Superior temporal gyrus (tissue), 1 donor: ENCODE results near the gene HENMT1.
"Not testable (repeated sequence)": the region's sequence is repeated elsewhere in the genome, so short reads cannot be mapped to it uniquely, and the experiment has no call there.

Experiments
- DNase-seq: peaks from one replicate; pipeline ENCODE4 v3.0.0-alpha.2; 2016; ENCODE audit errors: extremely low spot score

The HENMT1 gene

DNA sequence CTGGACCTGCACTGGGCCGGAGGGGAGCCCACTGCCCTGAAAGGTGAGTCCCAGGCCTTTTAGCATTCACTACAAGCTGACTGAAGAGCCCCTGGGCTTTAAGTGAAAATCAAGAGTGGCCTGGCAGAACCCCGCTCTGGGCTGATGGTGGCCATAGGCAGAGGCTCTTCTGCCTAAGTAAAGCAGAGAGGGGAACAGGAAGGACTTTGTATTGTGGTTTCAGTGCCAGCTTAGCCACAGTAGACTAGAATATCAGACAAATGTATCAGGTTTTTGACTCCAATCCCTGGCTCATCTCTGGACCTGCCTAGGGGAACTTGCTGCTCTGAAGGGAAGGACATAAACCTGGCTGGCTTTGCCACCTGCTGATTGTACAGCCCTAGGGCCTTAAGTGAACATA lies 10.2 kb upstream of the HENMT1 start:
- DNase-seq, result no peak

DNA sequence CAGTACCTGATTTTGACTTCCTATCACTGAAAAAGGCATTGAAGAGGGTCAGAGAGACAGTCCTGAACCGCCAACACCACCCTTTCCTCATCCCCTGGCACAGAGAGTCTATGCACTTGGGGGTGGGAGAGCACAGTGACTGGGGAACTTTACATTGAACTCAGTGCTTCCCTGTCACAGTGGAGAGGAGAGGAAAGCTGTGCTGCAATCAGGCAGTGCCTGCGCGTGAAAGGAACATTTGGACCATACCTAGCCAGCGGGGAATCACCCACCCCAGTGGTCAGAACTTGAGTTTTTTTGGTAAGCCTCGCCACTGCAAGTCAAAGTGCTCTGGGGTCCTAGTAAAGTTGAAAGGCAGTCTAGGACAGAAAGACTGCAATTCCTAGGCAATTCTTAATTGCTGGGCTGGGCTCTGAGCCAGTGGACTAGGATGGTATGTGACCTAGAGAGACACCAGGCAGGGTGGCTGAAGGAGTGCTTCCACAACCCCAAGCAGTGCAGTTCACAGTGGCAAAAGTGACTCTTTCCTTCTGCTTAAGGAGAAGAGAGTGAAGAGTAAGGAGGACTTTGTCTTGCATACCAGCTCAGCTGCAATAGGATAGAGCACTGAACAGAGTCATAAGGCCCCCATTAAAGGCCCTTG lies 9.4 kb upstream of the HENMT1 start:
- no peak for DNase-seq

DNA sequence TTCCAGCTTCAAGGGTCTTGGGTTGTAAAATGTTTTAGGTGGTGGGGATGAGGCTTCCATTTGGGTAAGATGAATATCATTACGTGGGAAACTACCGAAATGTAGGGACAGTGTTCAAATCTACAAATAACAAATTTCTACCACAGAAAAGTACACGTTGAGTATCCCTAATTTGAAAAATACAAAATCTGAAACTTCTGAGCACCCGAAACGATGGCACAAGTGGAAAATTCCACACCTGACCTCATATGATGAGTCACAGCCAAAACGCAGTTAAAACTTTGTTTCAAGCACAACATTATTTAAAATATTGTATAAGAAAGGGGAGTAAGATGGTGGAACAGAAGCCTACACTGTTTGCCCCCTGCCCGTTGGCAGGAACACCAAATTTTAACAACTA lies 8.8 kb upstream of the HENMT1 start:
- no peak for DNase-seq

DNA sequence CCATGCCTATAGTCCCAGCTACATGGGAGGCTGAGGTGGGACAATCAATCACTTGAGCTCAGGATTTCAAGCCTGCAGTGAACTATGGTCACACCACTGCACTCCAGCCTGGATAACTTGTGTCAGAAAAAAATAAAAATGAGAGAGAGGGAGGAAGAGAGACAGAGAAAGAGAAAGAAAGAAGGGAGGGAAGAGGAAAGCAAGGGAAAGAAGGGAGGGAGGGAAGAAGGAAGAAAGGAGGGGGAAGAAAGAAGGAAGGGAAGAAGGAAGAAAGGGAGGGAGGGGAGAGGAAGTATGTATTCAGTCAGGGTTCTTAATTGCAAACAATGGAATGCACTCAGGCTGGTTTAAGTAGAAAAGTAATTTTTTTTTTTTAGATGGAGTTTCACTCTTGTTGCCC lies 7.9 kb upstream of the HENMT1 start:
- DNase-seq, result no peak

DNA sequence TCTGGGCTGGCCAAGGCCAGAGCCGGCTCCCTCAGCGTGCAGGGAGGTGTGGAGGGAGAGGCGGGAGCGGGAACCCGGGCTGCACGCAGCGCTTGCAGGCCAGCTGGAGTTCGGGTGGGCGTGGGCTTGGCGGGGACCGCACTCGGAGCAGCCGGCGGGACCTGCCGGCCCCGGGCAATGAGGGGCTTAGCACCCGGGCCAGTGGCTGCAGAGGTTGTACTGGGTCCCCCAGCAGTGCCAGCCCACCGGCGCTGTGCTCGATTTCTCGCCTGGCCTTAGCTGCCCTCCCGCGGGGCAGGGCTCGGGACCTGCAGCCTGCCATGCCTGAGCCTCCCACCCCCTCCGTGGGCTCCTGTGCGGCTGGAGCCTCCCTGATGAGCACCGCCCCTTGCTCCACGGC lies 6.5 kb upstream of the HENMT1 start:
- DNase-seq, result not testable (repeated sequence)

DNA sequence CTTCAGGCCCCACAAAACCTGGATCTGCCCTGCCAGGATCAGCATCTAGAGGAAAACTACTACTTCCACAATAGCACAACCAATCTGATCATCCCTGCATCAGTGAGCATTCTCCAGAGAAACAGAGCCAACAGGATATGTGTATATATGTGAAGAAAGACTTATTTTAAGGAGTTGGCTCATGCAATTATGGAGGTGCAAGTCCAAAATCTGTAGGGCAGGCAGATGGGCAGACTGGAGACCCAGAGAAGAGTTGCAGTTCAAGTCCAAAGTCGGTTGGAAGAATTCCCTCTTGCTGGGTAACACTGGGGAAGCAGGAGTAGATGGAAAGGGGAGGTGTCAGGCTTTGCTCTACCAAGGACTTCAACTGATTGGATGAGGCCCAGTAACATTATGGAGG lies 4.9 kb upstream of the HENMT1 start:
- no peak for DNase-seq

DNA sequence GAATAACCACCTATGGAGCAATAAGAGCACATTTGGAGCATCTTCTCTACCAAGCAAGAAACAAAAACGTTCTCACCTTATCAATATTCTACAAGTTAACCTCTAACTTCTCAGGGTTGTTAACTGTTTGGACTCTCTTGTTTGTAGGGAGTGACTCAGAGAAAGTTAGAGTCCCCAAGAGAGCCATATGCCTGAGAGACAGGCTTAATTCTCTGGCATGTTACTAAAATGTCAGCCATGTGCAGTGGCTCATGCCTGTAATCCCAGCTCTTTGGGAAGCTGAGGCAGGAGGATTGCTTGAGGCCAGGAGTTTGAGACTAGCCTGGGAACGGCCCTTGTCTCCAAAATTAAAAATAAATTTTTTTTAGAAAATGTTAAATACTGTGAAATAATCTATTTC lies 4.2 kb upstream of the HENMT1 start:
- no peak for DNase-seq

DNA sequence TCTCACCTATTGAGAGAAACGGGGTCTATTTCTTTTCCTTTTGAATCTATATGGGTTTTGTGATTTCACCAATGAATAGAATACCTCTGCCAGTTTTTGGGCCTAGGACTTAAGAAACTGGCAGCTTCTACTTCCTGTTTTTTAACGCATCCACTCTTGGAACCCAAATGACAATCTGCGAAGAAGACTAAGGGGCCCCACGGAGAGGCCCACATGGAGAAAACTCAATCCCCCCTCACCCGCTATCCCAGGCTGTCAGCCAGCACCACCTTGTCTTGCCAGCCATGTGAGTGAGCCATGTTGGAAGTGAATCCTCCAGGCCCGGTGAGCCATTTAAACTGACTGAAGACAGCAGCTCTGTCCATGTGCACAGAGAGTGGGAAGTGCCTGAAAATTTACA lies 3.6 kb upstream of the HENMT1 start:
- no peak for DNase-seq

DNA sequence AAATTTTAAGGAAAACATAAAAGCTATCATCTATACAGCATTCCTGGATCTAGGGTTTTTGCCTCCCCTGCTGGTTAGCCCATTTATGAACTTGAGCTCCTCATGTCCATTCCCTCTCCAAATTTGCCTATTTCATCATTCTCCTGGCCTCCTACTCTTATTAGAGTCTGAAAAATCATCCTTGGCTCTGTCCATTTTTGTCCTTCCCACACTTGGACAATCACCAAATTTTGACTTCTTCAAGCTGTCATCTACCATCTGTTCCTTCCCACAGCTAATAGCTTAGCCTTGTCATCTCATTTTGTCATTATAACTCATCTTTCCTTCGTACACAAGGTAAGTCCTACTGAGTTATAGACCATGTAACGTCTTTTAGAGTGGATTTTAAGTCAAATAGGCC lies 2.2 kb upstream of the HENMT1 start:
- DNase-seq, result no peak

DNA sequence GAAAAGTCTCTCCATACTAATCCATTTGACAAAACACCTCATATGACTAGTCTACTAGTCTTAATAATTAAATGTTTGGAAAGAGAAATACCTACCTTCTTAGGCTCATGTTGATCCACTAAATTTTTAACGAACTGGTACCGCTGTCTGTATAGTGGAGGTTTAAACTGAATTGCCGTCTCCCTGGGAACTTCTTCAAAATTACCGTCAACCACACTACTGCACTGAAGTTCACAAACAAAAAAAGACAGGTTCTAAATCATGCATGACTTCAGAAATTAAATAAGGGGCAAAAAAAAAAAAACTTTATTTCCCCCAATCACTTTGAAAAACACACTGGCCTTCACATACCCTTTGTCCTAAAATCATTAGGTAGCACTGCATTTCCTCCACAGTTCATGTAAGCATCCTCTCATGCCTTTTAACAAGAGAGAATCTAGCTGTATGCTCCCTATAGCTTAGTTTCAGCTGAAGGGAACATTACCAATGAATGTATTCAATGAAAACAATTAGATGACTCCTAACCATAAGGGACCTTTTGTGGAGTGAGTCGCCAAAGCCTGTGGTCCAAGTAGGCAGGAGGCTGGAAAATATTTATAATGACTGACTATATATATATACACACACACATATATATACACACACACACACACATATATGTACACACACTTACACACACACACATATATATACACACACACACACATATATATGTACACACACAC lies 3.4 kb downstream of the HENMT1 start:
- DNase-seq, result no peak

DNA sequence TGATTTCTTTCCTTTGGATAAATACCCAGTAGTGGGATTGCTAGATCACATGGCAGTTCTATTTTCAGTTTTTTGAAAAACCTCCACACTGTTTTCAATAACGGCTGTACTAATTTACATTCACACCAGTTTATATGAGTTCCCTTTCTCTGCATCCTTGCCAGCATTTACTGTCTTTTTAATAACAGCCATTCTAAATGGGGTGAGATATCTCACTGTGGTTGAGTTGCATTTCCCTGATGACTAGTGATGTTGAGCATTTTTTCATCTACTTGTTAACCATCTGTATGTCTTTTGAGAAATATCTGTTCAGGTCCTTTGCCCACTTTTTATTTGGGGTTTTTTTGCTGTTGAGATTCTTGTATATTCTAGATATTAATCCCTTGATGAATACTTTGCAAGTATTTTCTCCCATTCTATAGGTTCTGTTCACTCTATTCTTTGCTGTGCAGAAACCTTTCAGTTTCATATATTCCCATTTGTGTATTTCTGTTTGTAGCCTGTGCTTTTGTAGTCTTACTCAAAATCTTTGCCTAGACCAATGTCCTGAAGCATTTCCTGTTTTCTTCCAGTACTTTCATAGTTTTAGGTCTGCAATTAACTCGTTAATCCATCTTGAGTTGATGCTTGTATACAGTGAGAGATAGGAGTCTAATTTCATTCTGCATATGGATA lies 7.3 kb downstream of the HENMT1 start:
- no peak for DNase-seq

DNA sequence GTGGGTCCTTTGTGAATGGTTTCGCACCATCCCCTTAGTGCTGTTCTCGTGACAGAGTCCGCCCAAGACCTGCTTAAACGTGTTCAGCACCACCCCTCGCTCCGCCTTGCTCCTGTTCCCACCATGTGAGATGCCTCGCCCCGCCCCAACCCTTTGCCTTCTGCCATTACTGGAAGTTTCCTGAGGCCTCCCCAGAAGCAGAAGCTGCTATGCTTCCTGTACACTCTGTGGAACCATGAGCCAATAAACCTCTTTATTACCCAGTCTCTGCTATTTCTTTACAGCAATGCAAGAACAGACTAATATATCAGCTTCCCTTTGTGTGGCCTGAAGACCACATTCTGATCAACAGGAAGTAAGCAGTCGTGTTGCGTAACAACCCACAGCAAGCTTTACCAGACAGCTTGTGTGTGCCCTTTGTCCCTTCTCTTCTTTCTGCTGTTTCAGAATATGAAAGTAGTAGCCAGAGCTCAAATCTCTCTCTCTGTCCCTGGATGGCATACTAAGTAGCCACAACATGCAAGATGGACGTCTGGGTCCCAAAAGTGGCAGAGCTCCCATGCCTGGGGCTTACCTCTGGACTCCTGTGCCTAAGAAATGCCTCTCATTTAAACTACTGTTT lies 14.1 kb downstream of the HENMT1 start:
- peak; percentile 34 for DNase-seq

DNA sequence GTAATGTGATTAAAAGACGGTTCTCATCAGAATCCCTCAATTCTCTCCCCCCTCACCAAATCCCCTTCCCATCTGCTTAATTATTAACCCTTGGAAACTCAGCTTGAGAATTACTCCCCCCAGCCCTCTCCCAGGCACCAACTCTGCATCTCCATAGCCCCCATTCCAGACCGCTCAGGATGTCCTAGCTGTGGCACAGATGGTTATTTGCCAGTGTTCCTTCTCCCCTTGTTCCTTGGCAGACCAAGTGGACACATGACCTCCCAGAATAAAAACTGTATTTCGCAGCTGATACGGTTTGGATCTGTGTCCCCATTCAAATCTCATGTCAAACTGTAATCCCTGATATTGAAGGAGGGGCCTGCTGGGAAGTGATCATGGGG lies 14.6 kb downstream of the HENMT1 start:
- DNase-seq, result no peak

DNA sequence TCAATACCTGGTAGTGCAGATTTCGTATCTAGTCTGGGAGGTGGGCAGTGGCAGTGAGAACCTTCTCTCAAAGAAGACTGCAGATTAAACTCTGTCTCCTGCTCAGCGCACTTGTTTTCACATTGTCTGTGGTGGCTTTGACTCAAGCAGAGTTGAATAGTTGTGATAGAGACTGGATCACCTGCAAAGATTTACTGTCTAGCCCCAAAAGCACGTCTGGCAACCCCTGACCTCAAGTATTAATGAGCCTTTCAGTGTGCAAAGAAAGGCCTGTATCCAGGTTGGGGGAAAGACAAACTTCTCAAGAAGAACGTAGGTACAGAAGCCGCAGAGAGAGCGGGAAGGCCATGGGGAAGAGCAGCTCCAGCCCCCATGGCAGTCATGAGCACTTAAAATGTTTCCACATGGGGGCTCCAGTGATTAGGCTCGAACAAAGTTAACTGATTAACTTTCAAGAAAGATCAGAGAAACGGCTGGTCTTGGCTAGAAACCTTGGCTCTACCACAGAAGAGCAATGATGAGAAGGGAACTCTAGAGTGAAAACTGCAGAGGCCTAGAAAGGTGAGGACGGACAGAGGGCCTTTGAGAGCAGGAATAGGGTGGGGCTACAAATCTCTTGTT lies 15.2 kb downstream of the HENMT1 start:
- DNase-seq, result no peak

DNA sequence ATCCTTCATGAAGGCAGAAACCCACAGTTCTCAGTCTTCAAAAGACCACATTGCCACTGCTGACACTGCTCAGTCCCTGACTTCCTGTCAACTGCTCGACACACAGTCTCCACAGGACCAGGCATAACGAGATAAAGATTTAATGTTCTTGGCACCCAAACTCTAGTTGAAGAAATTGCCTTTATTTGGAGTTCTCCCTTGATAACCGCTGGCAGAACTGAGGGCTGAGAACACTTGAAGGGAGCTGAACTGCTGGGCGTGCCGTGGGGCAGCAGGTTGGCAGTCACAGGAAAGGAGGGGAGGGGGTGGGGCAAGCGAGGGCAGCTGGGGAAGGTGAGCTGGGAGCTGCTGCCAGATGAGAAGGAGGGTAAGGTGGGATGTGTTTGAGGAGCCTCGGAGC lies 15.9 kb downstream of the HENMT1 start:
- no peak for DNase-seq

DNA sequence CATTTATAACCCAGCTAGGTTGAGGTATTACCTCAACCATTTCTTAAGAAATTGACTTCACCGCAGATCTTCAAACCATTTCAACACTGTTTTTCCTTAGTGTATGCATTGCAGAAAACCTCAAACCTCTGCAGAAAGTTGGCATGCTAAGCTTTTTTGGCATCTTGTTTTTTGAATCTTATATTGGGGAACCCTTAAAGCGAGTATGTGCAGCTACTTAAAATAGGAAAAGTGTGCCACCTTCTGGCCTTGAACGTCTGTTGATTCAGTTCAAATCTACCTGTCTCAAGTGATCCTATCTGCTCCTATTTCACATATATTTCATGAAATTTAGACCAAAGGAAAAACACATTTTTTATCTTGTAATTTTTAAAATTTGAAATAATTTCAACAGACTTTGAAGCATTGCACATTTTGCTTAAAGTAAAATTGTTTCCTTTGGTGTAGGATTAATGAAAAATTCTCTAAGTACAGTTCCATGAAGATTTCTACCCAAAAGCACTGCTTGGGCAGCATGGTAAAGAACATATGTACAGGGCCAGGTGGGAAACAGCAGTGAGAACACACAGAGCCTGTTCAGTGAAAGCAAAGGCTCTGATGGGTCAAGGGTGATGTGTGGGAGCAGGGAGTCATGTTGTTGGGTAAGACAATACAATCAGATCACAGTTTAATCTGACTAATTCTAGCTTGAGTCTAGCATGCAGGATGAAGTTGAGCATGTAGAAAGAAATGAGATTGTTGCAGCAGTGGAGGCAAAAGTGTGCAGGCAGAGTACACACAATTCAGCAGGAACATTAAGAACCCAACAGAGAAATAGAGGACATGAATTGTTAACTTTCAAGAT lies 17.2 kb downstream of the HENMT1 start:
- peak; percentile 83 for DNase-seq

DNA sequence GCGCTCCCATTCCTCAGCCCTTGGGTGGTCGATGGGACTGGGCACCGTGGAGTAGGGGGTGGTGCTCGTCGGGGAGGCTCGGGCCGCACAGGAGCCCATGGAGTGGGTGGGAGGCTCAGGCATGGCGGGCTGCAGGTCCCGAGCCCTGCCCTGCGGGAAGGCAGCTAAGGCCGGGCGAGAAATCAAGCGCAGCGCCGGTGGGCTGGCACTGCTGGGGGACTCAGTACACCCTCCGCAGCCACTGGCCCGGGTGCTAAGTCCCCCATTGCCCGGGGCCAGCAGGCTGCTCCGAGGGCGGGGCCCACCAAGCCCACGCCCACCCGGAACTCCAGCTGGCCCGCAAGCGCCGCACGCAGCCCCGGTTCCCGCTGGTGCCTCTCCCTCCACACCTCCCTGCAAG lies 20.0 kb downstream of the HENMT1 start:
- DNase-seq, result not testable (repeated sequence)

DNA sequence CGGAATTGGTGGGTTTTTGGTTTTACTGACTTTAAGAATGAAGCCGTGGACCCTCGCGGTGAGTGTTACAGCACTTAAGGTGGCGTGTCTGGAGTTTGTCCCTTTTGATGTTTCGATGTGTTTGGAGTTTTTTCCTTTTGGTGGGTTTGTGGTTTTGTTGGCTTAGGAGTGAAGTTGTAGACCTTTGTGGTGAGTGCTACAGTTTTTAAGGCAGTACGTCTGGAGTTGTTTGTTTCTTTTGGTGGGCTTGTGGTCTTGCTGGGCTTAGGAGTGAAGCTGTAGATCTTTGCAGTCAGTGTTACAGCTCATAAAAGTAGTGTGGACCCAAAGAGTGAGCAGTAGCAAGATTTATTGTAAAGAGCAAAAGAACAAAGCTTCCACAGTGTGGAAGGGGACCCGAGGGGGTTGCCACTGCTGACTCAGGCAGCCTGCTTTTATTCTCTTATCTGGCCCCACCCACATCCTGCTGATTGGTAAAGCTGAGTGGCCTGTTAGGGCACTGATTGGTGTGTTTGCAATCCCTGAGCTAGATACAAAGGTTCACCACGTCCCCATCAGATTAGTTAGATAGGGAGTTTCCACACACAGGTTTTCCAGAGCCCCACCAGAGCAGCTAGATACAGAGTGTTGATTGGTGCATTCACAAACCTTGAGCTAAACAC lies 20.9 kb downstream of the HENMT1 start:
- DNase-seq, result no peak

DNA sequence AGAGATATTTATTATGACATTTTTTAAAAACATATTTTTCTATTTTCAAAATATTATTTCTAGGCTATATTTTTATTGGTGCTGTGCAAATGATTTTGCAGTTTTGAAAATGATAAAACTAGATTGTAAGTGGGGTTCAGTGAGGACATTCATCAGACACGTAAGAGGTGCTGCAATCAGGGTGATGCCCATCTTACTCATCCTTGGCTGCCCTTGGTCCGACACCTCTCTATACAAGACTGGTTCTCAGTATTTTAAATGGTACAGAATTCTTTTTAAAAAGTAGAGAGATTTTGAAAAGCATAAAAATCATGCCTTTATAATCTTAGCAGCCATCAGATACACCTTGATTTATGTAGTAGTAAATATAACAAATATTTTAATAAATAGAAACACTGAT lies 24.0 kb downstream of the HENMT1 start:
- no peak for DNase-seq

DNA sequence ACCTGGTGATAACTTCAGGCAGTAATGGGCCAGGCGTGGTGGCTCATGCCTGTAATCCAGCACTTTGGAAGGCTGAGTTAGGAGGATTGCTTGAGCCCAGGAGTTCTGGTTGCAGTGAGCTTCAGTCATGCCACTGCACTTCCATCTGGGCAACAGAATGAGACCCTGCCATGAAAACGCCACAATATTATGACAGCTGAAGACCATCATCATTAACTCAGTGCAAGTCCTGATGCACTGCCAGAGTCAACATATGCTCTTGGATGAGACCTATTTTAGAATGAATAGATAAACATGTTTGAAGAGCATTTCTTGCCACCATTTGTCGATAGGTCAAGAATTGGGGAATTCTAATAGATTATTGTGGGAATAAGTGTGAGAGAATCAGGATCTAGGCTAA lies 26.4 kb downstream of the HENMT1 start:
- no peak for DNase-seq

DNA sequence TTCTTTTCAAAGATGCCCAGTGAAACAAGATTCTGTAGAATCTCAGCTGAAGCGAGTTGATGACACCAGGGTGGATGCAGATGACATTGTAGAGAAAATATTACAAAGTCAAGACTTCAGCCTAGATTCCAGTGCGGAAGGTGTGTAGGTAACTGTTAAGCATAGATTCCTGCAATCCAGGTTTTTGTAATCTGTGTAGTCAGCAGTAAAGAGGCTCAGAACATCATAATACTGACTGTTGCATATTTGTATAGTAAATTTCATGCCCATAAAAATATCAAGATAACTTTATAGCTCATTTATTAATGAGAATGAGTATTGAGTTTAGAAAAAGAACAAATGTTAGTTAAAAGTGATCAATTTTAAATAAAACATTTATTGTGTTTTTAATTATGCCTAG lies 32.2 kb downstream of the HENMT1 start:
- no peak for DNase-seq
